ENCODE data around the gene BSCL2. TPM values are rescaled to one million over a fixed set of nuclear protein-coding genes. Genes with fewer than 3 reads are reported as not detected.

Gene BSCL2
- total RNA-seq, 4 donors from 2014 or later = 54.9 to 153 (median 89.4) TPM

DNA sequence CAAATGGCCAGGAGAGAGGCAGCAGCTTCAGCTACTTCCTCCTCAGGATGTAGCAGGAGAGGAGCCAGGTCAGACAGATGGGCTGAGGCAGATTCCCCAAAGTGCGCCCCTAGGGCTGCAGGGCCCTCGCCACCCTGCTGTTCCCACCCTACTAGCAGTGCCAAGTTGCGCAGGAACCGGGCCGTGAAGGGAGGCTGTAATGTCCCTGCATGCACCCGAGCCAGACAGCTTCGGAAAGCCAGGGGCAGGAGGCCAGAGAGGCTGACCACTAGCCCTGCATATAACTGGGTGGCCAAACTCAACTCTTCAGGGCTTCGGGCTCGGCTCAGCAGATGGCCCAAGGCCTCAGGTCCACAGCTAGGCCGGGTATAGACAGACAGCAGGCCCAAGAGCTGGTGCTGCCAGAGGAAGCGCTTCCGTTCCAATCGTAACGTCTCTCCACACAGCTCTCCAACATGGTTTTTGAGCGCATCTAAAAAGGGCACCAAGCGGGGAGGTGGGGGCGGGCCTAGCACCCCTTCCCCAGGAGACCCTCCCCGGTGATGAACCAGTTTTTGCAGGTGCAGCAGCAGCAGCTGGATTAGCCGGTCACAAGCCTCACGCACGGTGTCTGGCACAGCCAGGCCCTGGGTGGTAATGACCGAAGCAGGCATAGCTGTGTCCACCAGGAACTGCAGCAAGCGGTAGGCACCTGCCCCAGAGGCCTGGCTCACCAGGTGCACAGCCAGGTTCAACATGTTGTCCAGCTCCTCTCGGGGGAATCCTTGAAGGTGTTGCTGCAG lies 58.8 kb downstream of the BSCL2 start:
- intact Hi-C loops (cut with DNase I) = no loop called here
- no peak for DNase-seq
- Histone ChIP-seq H3K36me3 (peaks cover under 1 to 18% of the 10 kb centered on the region in 2 donors), H3K27me3 (no peaks in the 10 kb centered on the region), H3K27ac (no peak overlapping the region), H3K9me3 (no peaks in the 10 kb centered on the region), H3K4me3 (replicated peaks in 1 of 3) (no peak overlapping the region), H3K4me1 (peaks cover 19 to 22% of the 10 kb centered on the region in 2 donors)
- WGBS, 2 donors = 91 to 95% methylated on average over 18 to 19 of the region's 24 CpGs
- TF ChIP-seq CTCF (IDR thresholded peaks at IDR 0.05) (no peak), POLR2A (IDR thresholded peaks at IDR 0.05) (no peak)

DNA sequence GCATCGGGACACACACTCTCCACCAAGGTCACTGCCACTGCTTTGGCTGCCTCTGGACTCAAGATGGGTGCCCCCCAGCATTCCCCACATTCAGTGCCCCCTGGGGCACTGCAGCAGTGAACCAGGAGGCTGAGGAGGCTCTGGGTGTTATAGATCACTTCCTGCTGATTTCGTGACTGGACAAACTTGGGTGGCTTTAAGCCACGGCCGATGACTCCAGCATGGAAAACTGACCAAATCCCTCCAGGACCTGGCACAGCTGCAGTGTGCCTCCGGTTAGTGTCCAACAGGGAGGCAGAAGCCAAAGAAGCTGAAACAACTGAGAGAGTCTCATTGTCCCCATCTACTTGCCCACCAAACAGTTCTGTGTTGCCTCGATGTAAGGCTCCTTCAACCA lies 59.6 kb downstream of the BSCL2 start:
- 72 to 92% methylated on average over 2 of the region's 6 CpGs for WGBS, 2 donors
- DNase-seq = no peak
- Histone ChIP-seq H3K4me3 (replicated peaks in 1 of 3) (no peak overlapping the region), H3K4me1 (peaks cover 18 to 22% of the 10 kb centered on the region in 2 donors), H3K36me3 (peaks cover 8 to 22% of the 10 kb centered on the region in 2 donors), H3K9me3 (no peaks in the 10 kb centered on the region), H3K27ac (no peak overlapping the region), H3K27me3 (no peaks in the 10 kb centered on the region)
- intact Hi-C loops (cut with DNase I) = no loop called here
- no peak for TF ChIP-seq POLR2A (IDR thresholded peaks at IDR 0.05)
- no peak for TF ChIP-seq CTCF (IDR thresholded peaks at IDR 0.05)

- TF ChIP-seq CTCF (IDR thresholded peaks at IDR 0.05) (no peak), POLR2A (IDR thresholded peaks at IDR 0.05) (no peak)
- H3K36me3 ChIP-seq = peaks cover 9 to 25% of the 10 kb centered on the region in 2 donors
- DNase-seq = no peak
- H3K27ac ChIP-seq = no peak overlapping the region
- no peaks in the 10 kb centered on the region for H3K9me3 ChIP-seq
- 42 to 46% methylated on average over 16 to 18 of the region's 32 CpGs for WGBS, 2 donors
- intact Hi-C loops (cut with DNase I) = no loop called here
- H3K4me3 ChIP-seq (replicated peaks in 1 of 3) = peak overlapping the region in 1 of 3 donors; percentile 84
- H3K27me3 ChIP-seq = no peaks in the 10 kb centered on the region
- peaks cover 13 to 16% of the 10 kb centered on the region in 2 donors for H3K4me1 ChIP-seq
Observed at GRCh38 chr11:62646825-62647608, 60.2 kb downstream of the BSCL2 start.

DNA sequence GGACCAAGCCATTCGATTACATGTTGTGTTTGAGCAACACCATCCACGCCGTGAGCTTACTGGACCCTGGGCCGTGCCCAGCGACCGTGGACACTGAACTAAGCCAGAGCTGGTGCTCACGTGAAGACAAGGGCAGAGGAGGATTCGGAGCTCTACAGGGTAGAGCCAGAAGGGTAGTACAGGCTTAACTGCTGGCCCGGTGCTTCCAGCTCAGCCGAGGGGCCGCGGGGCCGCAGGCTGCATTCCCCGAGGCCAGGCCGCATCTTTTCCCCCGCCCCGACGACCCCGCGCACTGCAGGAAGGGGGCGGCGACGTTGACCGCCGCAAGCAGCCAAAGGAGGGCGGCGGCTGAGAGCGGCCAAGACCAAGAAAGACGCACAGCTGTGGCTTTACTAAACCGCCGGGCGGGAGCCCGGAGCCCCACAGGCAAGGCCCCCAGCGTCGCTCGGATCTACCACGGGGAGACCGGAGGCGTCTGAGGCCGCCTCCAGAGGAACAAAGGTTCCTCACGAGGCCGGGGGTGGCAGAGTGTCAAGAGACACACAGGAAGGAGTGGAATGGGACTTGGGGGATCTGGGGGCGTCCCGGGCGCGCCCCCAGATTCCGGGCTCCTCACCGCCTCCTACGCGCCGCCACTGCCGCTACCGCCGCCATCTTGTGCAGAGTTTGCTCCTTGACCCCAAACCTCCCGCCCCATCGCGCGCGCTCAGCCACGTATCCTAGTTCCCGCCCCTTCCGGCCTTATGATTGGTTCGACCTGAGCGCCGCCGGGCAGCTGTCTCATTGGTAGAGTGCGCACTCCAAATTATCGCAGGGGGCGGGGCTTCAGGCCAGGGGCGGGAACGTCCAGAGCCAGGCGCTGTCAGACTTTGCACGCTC lies 61.0 kb downstream of the BSCL2 start, which contains the start of gene GANAB:
Gene GANAB (minus strand): TSS at position 668 of the 879 bp plus-strand sequence. CDS start 14 bp downstream, at position 654.
- intact Hi-C loops (cut with DNase I) = no loop called here
- peak in 1 of 2 donors; percentile 79 for TF ChIP-seq POLR2A (IDR thresholded peaks at IDR 0.05)
- peak in 1 of 6 experiments; percentile 14 for TF ChIP-seq CTCF (IDR thresholded peaks at IDR 0.05)

More for the DNA sequence above, 61.0 kb downstream of the BSCL2 start, which contains the start of gene GANAB:
- Histone ChIP-seq H3K4me3 (replicated peaks in 1 of 3) (peak within 1 kb of the TSS; percentile 64 to 99 (median 84)), H3K9me3 (no peaks in the 10 kb centered on the region), H3K27ac (peak within 1 kb of the TSS; percentile 64 to 88 (median 87)), H3K36me3 (peaks cover 9 to 25% of the 10 kb centered on the region in 2 donors), H3K4me1 (peaks cover 11 to 13% of the 10 kb centered on the region in 2 donors), H3K27me3 (no peaks in the 10 kb centered on the region)
- 0% methylated on average over 37 to 42 of the region's 73 CpGs for WGBS, 2 donors
- peak; percentile 100 for DNase-seq

All from thyroid gland (tissue), 4 donors.